Gastroesophageal sphincter (tissue), 4 donors: Measurements from ENCODE around the gene PLEKHM3. TPM values are rescaled to one million over a fixed set of nuclear protein-coding genes. Genes with fewer than 3 reads are reported as not detected.

Experiments used
- ATAC-seq: fragments of 150-250 bp; one replicate; pipeline ENCODE4 v1.9.1; 2016; ENCODE audit warnings: mild to moderate bottlenecking, moderate library complexity
- H3K27ac ChIP-seq, 4 donors: fragments of 200-600 bp; sonication (generic) in 3 of 4; 1 replicate in 3 of 4; 2 replicates in 1 of 4; pipeline ENCODE4 v1.5.1; 2016 to 2019
- H3K27me3 ChIP-seq: fragments of 200-600 bp; sonication (generic); one replicate; pipeline ENCODE4 v1.5.1; 2019
- H3K36me3 ChIP-seq, 2 donors: fragments of 200-600 bp; sonication (generic); one replicate each; pipeline ENCODE4 v1.5.1; 2019; ENCODE audit warnings: control low read depth in 1 of 2
- H3K4me1 ChIP-seq, 3 donors: fragments of 200-600 bp; sonication (generic); 1 replicate in 2 of 3; 2 replicates in 1 of 3; pipeline ENCODE4 v1.5.1; 2016 to 2019; ENCODE audit warnings: control low read depth in 2 of 3
- H3K4me3 ChIP-seq, 2 donors: fragments of 200-600 bp; sonication (generic); one replicate each; pipeline ENCODE4 v1.5.1; 2019; ENCODE audit warnings: mild to moderate bottlenecking in 1 of 2, moderate library complexity in 1 of 2
- H3K9me3 ChIP-seq, 3 donors: fragments of 200-600 bp; sonication (generic); one replicate each; pipeline ENCODE4 v1.5.1; 2017 to 2019; ENCODE audit warnings: control low read depth in 2 of 3
- CTCF ChIP-seq, 4 experiments: fragments of 200-600 bp in 2 of 4; fragments of 450-650 bp in 2 of 4; sonication (generic) in 1 of 4; IDR thresholded peaks; one replicate each; pipeline ENCODE4 v1.5.1; 2017 to 2019; ENCODE audit warnings: antibody characterized with exemption in 4 of 4, mild to moderate bottlenecking in 2 of 4, moderate library complexity in 2 of 4
- EP300 ChIP-seq: sonication (generic); formaldehyde crosslinking; IDR thresholded peaks from one replicate; pipeline ENCODE4 v1.6.1; 2017; ENCODE audit warnings: antibody characterized with exemption, mild to moderate bottlenecking
- POLR2A ChIP-seq, 2 donors: fragments of 450-650 bp; IDR thresholded peaks; one replicate each; pipeline ENCODE4 v1.6.1; 2017; ENCODE audit warnings: antibody characterized with exemption in 2 of 2, mild to moderate bottlenecking in 2 of 2, moderate library complexity in 1 of 2
- POLR2AphosphoS5 ChIP-seq: sonication (generic); formaldehyde crosslinking; IDR thresholded peaks from one replicate; pipeline ENCODE4 v1.6.1; 2017; ENCODE audit warnings: antibody characterized with exemption
- WGBS, 2 donors: methylation state at CpG; one replicate each; pipeline ENCODE4 v1.1.5; 2018; ENCODE audit warnings: low coverage in 1 of 2; 5-methylcytosine and 5-hydroxymethylcytosine counted together
- total RNA-seq, 4 donors: library from RNA; depleted of rRNA; stranded (reverse); fragments of >200 nt; gene quantifications; one replicate each; pipeline ENCODE4 v1.1.0, GENCODE V29; 2016

The PLEKHM3 gene
- total RNA-seq, 4 donors from 2014 or later: 21.4 to 35.5 (median 29.7) TPM

GRCh38 chr2:207819839-207820784 lies 205.2 kb downstream of the PLEKHM3 start:
- Histone ChIP-seq H3K36me3 (no peaks in the 10 kb centered on the region), H3K4me1 (peaks cover 2 to 38% (median 9%) of the 10 kb centered on the region in 3 donors), H3K9me3 (no peaks in the 10 kb centered on the region), H3K4me3 (no peak overlapping the region), H3K27ac (no peak overlapping the region), H3K27me3 (no peaks in the 10 kb centered on the region)
- no peak for TF ChIP-seq CTCF (IDR thresholded peaks at IDR 0.05)
- TF ChIP-seq POLR2AphosphoS5: no peak
- TF ChIP-seq EP300: no peak
- no peak for TF ChIP-seq POLR2A (IDR thresholded peaks at IDR 0.05)
- ATAC-seq: no peak
- 55 to 70% methylated on average over 4 to 11 of the region's 11 CpGs for WGBS, 2 donors

- Histone ChIP-seq H3K4me1 (peaks cover 0 to 29% (median under 1%) of the 10 kb centered on the region in 3 donors), H3K36me3 (no peaks in the 10 kb centered on the region), H3K27ac (no peak overlapping the region), H3K27me3 (no peaks in the 10 kb centered on the region), H3K9me3 (no peaks in the 10 kb centered on the region), H3K4me3 (no peak overlapping the region)
- no peak for ATAC-seq
- TF ChIP-seq EP300 (no peak), CTCF (IDR thresholded peaks at IDR 0.05) (no peak)
- WGBS, 2 donors: 65 to 83% methylated on average over 1 to 10 of the region's 10 CpGs
Observed at GRCh38 chr2:207819021-207819797, 206.1 kb downstream of the PLEKHM3 start.

- no peak for ATAC-seq
- Histone ChIP-seq H3K27me3 (no peaks in the 10 kb centered on the region), H3K27ac (no peak overlapping the region), H3K36me3 (no peaks in the 10 kb centered on the region), H3K4me3 (no peak overlapping the region), H3K4me1 (peaks cover 0 to 18% (median 0%) of the 10 kb centered on the region in 3 donors), H3K9me3 (no peaks in the 10 kb centered on the region)
- TF ChIP-seq POLR2A (IDR thresholded peaks at IDR 0.05) (no peak), CTCF (IDR thresholded peaks at IDR 0.05) (no peak), EP300 (no peak), POLR2AphosphoS5 (no peak)
- 90 to 100% methylated on average over 1 to 2 of the region's 5 CpGs for WGBS, 2 donors
Observed at GRCh38 chr2:207816546-207816945, 208.8 kb downstream of the PLEKHM3 start.

- Histone ChIP-seq H3K27ac (no peak overlapping the region), H3K4me3 (no peak overlapping the region), H3K9me3 (no peaks in the 10 kb centered on the region), H3K36me3 (no peaks in the 10 kb centered on the region), H3K27me3 (no peaks in the 10 kb centered on the region), H3K4me1 (peaks cover 0 to 14% (median 0%) of the 10 kb centered on the region in 3 donors)
- 63 to 75% methylated on average over 1 to 3 of the region's 3 CpGs for WGBS, 2 donors
- TF ChIP-seq POLR2AphosphoS5: no peak
- no peak for TF ChIP-seq CTCF (IDR thresholded peaks at IDR 0.05)
- no peak for TF ChIP-seq POLR2A (IDR thresholded peaks at IDR 0.05)
- no peak for TF ChIP-seq EP300
- ATAC-seq: no peak
Observed at GRCh38 chr2:207815254-207815653, 210.1 kb downstream of the PLEKHM3 start.
